ENCODE data around the gene BIRC7. TPM values are rescaled to one million over a fixed set of nuclear protein-coding genes. Genes with fewer than 3 reads are reported as not detected.

BIRC7 gene
- total and polyA plus RNA-seq, 2 of the 4 experiments (the other 2 are of a cell fraction): not detected

- no peak overlapping the region for H3K14ac ChIP-seq (replicated peaks; ENCODE audit: low read depth, low read length)
- WGBS, 2 experiments (ENCODE audit: extremely low coverage in 2 of 2, insufficient read length in 1 of 2): 75% methylated on average over 1 of the region's 5 CpGs; no CpG with 5 or more reads in 1 of the 2 experiments
- H2AFZ ChIP-seq (replicated peaks; ENCODE audit: low read length, poor library complexity): no peak overlapping the region
- no peak overlapping the region for H2BK120ac ChIP-seq (ENCODE audit: low read depth, low read length)
- TF ChIP-seq RCOR1 (IDR thresholded peaks at IDR 0.05; ENCODE audit: insufficient replicate concordance, low read length) (no peak), POLR2A (IDR thresholded peaks at IDR 0.05; ENCODE audit: low read depth, low read length) (no peak), FOS (IDR thresholded peaks at IDR 0.05; ENCODE audit: low read depth, low read length) (no peak), RAD21 (IDR thresholded peaks at IDR 0.05; ENCODE audit: low read length) (no peak), MAFK (IDR thresholded peaks at IDR 0.05; ENCODE audit: low read depth, low read length) (no peak), CEBPB (IDR thresholded peaks at IDR 0.05; ENCODE audit: low read depth, low read length) (no peak), SMC3 (IDR thresholded peaks at IDR 0.05; ENCODE audit: low read depth, low read length) (no peak), BHLHE40 (IDR thresholded peaks at IDR 0.05; ENCODE audit: low read depth, low read length) (no peak), CHD1 (IDR thresholded peaks at IDR 0.05; ENCODE audit: low read depth, low read length) (no peak), RFX5 (IDR thresholded peaks at IDR 0.05; ENCODE audit: low read depth, low read length) (no peak), NFE2L2 (IDR thresholded peaks at IDR 0.05; ENCODE audit: low read depth, low read length) (no peak)
- TF ChIP-seq, protein P1, sequence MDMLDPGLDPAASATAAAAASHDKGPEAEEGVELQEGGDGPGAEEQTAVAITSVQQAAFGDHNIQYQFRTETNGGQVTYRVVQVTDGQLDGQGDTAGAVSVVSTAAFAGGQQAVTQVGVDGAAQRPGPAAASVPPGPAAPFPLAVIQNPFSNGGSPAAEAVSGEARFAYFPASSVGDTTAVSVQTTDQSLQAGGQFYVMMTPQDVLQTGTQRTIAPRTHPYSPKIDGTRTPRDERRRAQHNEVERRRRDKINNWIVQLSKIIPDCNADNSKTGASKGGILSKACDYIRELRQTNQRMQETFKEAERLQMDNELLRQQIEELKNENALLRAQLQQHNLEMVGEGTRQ (IDR thresholded peaks at IDR 0.05; ENCODE audit: low read depth, low read length): no peak
- TF ChIP-seq, protein P2, sequence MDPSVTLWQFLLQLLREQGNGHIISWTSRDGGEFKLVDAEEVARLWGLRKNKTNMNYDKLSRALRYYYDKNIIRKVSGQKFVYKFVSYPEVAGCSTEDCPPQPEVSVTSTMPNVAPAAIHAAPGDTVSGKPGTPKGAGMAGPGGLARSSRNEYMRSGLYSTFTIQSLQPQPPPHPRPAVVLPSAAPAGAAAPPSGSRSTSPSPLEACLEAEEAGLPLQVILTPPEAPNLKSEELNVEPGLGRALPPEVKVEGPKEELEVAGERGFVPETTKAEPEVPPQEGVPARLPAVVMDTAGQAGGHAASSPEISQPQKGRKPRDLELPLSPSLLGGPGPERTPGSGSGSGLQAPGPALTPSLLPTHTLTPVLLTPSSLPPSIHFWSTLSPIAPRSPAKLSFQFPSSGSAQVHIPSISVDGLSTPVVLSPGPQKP (IDR thresholded peaks at IDR 0.05; ENCODE audit: borderline replicate concordance, low read depth, low read length): no peak
- TF ChIP-seq, protein P3, sequence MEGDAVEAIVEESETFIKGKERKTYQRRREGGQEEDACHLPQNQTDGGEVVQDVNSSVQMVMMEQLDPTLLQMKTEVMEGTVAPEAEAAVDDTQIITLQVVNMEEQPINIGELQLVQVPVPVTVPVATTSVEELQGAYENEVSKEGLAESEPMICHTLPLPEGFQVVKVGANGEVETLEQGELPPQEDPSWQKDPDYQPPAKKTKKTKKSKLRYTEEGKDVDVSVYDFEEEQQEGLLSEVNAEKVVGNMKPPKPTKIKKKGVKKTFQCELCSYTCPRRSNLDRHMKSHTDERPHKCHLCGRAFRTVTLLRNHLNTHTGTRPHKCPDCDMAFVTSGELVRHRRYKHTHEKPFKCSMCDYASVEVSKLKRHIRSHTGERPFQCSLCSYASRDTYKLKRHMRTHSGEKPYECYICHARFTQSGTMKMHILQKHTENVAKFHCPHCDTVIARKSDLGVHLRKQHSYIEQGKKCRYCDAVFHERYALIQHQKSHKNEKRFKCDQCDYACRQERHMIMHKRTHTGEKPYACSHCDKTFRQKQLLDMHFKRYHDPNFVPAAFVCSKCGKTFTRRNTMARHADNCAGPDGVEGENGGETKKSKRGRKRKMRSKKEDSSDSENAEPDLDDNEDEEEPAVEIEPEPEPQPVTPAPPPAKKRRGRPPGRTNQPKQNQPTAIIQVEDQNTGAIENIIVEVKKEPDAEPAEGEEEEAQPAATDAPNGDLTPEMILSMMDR (conservative IDR thresholded peaks at IDR 0.05; ENCODE audit: low read depth, low read length): no peak
- peaks cover 61% of the 10 kb centered on the region for H3K36me3 ChIP-seq (ENCODE audit: control insufficient read depth, insufficient read depth, low read length)
- H3K4me1 ChIP-seq (ENCODE audit: control insufficient read depth, insufficient read depth, low read length): no peaks in the 10 kb centered on the region; the same call in 1 of the 2 replicates
- no peaks in the 10 kb centered on the region for H3K27me3 ChIP-seq (ENCODE audit: control insufficient read depth, insufficient read depth, low read length)
- dilution Hi-C loops (cut with HindIII; ENCODE audit: low sequenced_read_pairs, unreplicated experiment) (no loop called here), in situ Hi-C loops (cut with MboI; ENCODE audit: low sequenced_read_pairs) (no loop called here), intact Hi-C loops (cut with micrococcal nuclease) (no loop called here)
- no peak overlapping the region for H3K4me2 ChIP-seq (ENCODE audit: low read depth, low read length)
- H3K23ac ChIP-seq (ENCODE audit: low read depth, low read length): no peak overlapping the region
- no peak overlapping the region for H2BK15ac ChIP-seq (ENCODE audit: low read depth, low read length)
- peaks cover 23 to 80% of the 10 kb centered on the region in 2 experiments for H3K79me1 ChIP-seq (ENCODE audit: low read depth in 1 of 2, low read length in 2 of 2)
- H3K4me3 ChIP-seq (ENCODE audit: insufficient read depth, low read depth, low read length): no peak overlapping the region
- ATAC-seq (ENCODE audit: low read depth) (no peak), DNase-seq (no peak)
- no peak overlapping the region for H3K9ac ChIP-seq (ENCODE audit: low read depth, low read length)
- H3K9me1 ChIP-seq (ENCODE audit: insufficient read depth, low read length): no peaks in the 10 kb centered on the region; the same call in 1 of the 2 replicates
- peaks cover 94% of the 10 kb centered on the region for H4K20me1 ChIP-seq (ENCODE audit: insufficient read depth, low read length)
- no peak overlapping the region for H3K56ac ChIP-seq (ENCODE audit: extremely low read depth, insufficient read depth, low read length)
- ChIA-PET POLR2A (ENCODE audit: unreplicated experiment) (no interaction called here), CTCF (no interaction called here)
- no peak overlapping the region for H2BK5ac ChIP-seq (ENCODE audit: low read depth, low read length, poor library complexity, severe bottlenecking)
- no peak overlapping the region for H2AK9ac ChIP-seq (replicated peaks; ENCODE audit: low read depth, low read length, poor library complexity)
- H4K8ac ChIP-seq (ENCODE audit: low read depth in 2 of 2, low read length in 2 of 2): no peak overlapping the region
- no peak overlapping the region for H4K5ac ChIP-seq (ENCODE audit: low read depth, low read length)
- H4K91ac ChIP-seq (ENCODE audit: insufficient read depth, low read depth, low read length): no peak overlapping the region
- BruUV-seq (replicated peaks): no TSS peak
- H3K18ac ChIP-seq (ENCODE audit: low read depth, low read length): no peak overlapping the region
- H2AK5ac ChIP-seq (ENCODE audit: low read depth, low read length): no peak overlapping the region
- no peak overlapping the region for H3K4ac ChIP-seq (ENCODE audit: low read depth, low read length)
- H2BK20ac ChIP-seq (ENCODE audit: low read depth, low read length): no peak overlapping the region
- H3K27ac ChIP-seq (ENCODE audit: insufficient read depth, low read length): no peak overlapping the region
- H3K9me3 ChIP-seq (ENCODE audit: control insufficient read depth, insufficient read depth, low read length): no peaks in the 10 kb centered on the region
These were observed 31.3 kb upstream of the BIRC7 start for GRCh38 chr20:63204362-63204761.

Measured in IMR-90 (cell line).